ENCODE data around the gene S1PR2. TPM values are rescaled to one million over a fixed set of nuclear protein-coding genes. Genes with fewer than 3 reads are reported as not detected.

Gene S1PR2
- total and polyA plus RNA-seq, 2 donors (not counting 3 experiments of a cell fraction or from before 2014, with no cell fraction given), result 0.70 to 1.0 TPM

DNA sequence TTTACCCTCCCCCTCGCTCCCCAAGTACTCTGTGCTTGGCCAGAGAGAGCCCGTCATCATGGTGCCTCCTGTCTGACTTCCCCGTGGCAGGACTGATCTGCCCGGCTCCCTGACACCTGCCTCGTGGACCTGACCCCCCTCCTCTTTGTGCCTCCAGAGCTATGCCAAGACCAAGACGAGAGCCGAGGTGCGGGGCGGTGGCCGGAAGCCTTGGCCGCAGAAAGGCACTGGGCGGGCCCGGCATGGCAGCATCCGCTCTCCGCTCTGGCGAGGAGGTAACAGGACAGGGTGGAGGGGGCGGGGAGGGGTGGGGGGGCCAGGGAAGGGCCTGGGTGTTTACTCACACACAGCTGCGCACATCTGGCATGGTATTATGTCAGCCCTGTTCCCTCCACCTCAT, 25.4 kb upstream of the S1PR2 start:
- Histone ChIP-seq H3K4me1 (ENCODE audit: control insufficient read depth, extremely low read depth, insufficient read depth, low read length) (peaks cover 8% of the 10 kb centered on the region), H3K79me2 (ENCODE audit: control insufficient read depth, insufficient read depth, low read length) (peaks cover 19% of the 10 kb centered on the region), H4K20me1 (replicated peaks; ENCODE audit: control insufficient read depth, extremely low read depth, insufficient read depth, low read length) (no peaks in the 10 kb centered on the region), H2AFZ (ENCODE audit: low read depth, low read length) (no peak overlapping the region), H3K9me1 (replicated peaks; ENCODE audit: control insufficient read depth, extremely low read depth, insufficient read depth, low read length) (no peaks in the 10 kb centered on the region), H3K9ac (replicated peaks; ENCODE audit: extremely low read depth, insufficient read depth, low read length) (no peak overlapping the region), H3K27ac (ENCODE audit: insufficient read depth, low read depth, low read length) (no peak overlapping the region), H3K36me3 (ENCODE audit: control insufficient read depth in 2 of 2, extremely low read depth in 1 of 2, insufficient read depth in 2 of 2, low read length in 2 of 2) (peaks cover 6 to 18% of the 10 kb centered on the region in 2 experiments), H3K4me3 (replicated peaks in 1 of 3; ENCODE audit: insufficient read depth in 1 of 3, low read depth in 1 of 3, low read length in 3 of 3) (no peak overlapping the region), H3K27me3 (ENCODE audit: control insufficient read depth in 2 of 2, insufficient read depth in 2 of 2, low read length in 2 of 2) (no peaks in the 10 kb centered on the region), H3K9me3 (replicated peaks; ENCODE audit: control insufficient read depth, insufficient read depth, low read length) (no peaks in the 10 kb centered on the region), H3K4me2 (ENCODE audit: insufficient read depth, low read length) (no peak overlapping the region)
- ChIA-PET POLR2A (no interaction called here), CTCF (interaction anchor here (0.6 to 10.0 kb wide), 4 partner anchors 13 to 160 kb away, joined by 3 to 606 read pairs (median 65); partner anchors contain the start of gene ICAM1)
- dilution Hi-C loops (cut with MboI; ENCODE audit: extremely low pct_ligation_motif_present, low sequenced_read_pairs), result no loop called here
- BruUV-seq (replicated peaks), result no TSS peak
- intact Hi-C loops (cut with micrococcal nuclease), result no loop called here
- FAIRE-seq (no peak), DNase-seq (ENCODE audit: low read depth, low spot score) (no peak)
- TF ChIP-seq EZH2 (IDR thresholded peaks at IDR 0.05; ENCODE audit: borderline replicate concordance, low read depth, low read length, severe bottlenecking) (no peak), MYC (IDR thresholded peaks at IDR 0.05; ENCODE audit: low read depth, low read length) (no peak), CTCF (IDR thresholded peaks at IDR 0.05; ENCODE audit: extremely low read depth in 1 of 2, insufficient read depth in 1 of 2, low read depth in 1 of 2, low read length in 2 of 2) (no peak), JUN (IDR thresholded peaks at IDR 0.05; ENCODE audit: borderline replicate concordance, insufficient read depth, insufficient read length, low read depth) (no peak), MAX (IDR thresholded peaks at IDR 0.05; ENCODE audit: insufficient read depth, insufficient read length) (no peak), GATA2 (IDR thresholded peaks at IDR 0.05; ENCODE audit: insufficient read depth, insufficient read length, low read depth, low read length) (no peak)
